ENCODE measurements around the gene UQCC5.

Gene UQCC5

DNA sequence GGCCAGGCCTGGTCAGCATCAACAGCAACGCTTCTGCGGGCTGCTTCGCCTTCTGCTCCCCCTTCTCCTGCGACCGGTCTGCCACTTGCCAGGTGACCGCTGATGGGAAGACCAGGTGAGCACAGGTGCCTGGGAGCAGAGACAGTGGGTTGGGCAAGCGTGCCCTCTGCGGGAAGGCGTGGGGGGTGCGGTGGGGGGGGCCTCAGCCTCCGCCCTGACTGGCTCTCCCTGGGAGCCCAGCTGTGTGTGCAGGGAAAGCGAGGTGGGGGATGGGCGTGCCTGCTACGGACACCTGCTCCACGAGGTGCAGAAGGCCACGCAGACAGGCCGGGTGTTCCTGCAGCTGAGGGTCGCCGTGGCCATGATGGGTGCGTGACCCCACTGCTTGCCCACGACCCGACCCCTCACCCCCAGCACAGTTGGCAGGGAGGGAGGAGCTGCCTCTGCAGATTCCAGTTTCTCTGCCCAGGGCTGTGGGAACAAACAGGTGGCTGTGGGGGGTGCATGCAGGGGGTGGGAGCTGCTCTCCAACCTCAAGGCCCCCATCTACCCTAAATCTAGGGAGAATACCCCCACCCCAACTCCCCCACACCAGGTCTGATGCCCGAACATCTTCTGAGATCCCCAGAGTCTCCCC lies 32.5 kb upstream of the UQCC5 start:
- DNase-seq (ENCODE audit: low read depth), result no peak

DNA sequence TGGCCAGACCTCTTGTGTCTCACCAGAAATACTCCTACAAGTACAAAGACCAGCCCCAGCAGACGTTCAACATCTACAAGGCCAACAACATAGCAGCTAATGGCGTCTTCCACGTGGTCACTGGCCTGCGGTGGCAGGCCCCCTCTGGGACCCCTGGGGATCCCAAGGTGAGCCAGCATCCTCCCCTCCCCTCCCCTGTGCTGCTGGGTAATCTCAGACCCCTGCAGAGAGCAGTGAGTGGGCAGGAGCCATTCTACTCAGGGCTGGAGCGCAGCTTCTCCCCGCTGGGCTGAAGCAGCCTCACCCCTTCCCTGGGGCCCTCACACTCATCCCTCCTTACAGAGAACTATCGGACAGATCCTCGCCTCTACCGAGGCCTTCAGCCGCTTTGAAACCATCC lies 31.4 kb upstream of the UQCC5 start:
- DNase-seq (ENCODE audit: low read depth), result no peak

DNA sequence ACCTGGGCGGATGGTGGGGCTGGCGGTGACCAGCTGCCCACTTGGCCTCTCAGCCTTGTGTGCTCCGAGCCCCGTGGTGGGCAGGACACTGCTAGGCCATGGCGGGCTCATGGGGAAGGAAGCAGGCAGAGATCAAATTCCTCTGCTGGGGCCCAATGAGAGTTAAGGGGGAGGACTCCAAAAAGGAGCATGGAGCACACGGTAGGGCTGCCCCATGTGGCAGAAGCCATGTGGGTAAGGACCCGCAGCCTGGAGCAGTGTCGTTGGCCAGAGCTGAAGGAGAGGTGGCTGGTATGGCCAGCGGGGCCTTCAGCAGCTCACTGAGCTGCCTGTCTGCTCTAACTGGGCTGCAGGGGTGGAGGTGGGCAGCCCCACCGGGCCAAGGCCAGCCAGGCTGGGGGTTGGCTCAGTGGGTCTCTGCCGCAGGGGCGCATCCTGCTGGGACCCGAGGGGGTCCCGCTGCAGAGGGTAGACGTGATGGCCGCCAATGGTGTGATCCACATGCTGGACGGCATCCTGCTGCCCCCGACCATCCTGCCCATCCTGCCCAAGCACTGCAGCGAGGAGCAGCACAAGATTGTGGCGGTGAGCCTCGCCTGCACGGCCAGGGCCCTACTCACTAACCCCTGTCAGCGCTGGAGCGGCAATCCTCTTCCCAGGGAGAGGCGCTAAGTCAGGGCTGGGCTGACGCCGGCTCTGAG lies 30.0 kb upstream of the UQCC5 start:
- DNase-seq (ENCODE audit: low read depth), result no peak

DNA sequence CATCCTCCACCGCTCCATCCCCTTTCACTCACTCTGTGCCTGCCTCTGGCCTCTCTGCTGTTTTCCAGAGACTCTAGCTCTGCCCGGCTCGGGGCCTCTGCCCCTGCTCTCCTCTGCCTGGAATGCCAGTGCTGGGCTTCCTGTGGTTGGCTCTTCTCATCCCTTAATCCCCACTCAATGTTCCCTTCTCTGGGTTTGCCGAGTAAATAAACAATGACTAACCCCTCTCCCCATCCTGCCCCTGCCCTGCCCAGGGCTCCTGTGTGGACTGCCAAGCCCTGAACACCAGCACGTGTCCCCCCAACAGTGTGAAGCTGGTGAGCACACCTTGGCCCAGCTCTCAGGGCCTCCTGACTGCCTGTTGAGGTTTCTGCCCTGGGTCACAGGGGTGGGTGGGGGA lies 29.0 kb upstream of the UQCC5 start:
- DNase-seq (ENCODE audit: low read depth), result no peak

DNA sequence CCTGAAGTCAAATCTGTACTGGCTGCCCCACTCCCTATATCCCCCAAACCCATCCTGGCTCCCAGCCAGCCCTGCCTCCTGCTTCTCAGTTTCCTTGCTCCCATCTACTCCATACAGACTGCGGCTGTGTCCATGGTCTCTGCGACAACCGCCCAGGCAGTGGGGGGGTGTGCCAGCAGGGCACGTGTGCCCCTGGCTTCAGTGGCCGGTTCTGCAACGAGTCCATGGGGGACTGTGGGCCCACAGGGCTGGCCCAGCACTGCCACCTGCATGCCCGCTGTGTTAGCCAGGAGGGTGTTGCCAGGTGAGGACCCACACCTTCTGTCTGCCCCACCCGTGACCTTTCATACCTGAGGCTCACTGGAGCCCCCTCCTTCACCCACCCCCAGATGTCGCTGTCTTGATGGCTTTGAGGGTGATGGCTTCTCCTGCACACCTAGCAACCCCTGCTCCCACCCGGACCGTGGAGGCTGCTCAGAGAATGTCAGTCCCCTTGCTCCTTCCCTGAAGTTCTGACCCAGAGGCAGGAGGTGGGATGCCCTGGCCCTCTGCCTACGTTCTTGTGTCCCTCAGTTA lies 26.6 kb upstream of the UQCC5 start:
- no peak for DNase-seq (ENCODE audit: low read depth)

DNA sequence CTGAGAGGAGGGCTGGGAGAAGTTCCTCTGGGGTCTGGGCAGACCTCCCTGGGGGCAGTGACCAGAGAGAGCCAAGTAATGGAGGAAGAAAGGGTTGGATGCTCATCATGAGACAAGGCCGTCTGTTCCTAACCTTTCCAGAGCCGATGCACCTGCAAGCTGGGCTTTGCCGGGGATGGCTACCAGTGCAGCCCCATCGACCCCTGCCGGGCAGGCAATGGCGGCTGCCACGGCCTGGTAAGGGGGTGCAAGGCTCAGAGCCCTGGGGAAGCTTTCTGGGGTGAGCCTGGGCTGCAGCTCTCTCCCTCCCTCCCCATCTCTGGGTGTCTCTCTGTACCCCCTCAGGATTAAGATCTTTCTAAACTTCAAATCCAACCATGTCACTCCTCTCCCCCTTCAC lies 24.9 kb upstream of the UQCC5 start:
- no peak for DNase-seq (ENCODE audit: low read depth)

DNA sequence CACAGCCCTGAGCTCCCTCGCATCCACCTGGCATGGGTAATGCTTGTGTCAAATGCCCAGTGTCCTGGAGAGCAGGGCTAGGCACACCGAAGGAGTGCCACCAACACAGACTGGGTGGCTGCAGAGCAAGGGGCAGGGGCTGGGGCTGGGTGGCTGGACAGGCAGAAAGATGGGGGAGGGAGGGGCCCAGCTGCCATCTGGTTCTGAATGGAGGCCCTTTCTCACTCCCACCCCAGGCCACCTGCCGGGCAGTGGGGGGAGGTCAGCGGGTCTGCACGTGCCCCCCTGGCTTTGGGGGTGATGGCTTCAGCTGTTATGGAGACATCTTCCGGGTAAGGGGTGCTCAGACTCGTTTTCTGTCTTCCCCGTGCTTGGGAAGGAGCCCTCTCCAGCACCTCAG lies 24.3 kb upstream of the UQCC5 start:
- no peak for DNase-seq (ENCODE audit: low read depth)

DNA sequence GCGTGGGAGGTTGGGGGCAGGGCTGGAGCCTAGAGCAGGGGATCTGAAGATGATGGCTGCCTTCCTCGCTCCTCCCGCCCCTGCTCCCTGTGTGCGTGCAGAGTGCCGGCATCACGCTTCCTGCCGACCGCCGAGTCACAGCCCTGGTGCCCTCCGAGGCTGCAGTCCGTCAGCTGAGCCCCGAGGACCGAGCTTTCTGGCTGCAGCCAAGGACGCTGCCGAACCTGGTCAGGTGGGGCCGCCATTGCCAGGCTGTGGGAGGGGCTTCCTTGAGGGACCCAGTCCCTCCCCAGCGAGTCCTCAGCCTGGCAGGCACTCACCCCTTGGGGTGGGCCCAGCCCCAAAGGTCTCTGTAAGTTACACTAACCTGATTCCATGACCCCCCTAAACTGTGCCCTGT lies 23.7 kb upstream of the UQCC5 start:
- DNase-seq (ENCODE audit: low read depth), result no peak

DNA sequence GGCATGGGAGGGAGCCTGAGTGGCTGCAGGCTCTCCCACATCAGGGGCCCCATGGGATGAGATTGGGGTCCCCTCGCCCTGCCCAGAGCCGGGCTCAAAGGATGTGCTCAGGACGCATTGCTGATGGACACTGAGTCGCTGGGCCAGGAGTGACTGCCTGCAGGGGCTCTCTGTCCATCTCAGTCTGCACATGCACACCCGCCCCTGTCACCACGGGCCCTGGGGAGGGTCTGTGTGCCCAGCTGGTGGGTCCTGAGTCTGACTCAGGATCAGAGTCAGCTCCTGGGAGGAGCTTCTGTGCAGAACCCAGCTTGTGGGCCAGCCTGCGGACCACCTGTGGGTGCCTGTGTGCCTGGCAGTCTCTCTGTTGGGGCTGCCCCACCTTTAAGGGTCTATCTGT lies 23.1 kb upstream of the UQCC5 start:
- no peak for DNase-seq (ENCODE audit: low read depth)

DNA sequence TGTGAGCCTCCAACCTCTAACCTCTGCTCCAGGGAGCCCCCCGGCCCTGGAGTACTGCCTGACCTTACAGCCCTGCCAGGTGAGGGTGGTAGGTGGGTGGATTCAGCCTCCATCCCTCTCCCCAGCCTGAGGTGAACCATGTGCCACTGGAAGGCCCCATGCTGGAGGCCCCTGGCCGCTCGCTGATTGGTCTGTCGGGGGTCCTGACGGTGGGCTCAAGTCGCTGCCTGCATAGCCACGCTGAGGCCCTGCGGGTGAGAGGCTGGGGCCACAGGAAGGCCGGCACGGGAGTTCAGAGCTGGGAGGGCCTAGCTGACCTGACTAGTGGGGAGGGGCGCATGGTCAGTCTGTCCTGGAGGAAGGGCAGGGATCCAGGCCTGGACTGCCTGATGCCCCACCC lies 21.8 kb upstream of the UQCC5 start:
- no peak for DNase-seq (ENCODE audit: low read depth)

DNA sequence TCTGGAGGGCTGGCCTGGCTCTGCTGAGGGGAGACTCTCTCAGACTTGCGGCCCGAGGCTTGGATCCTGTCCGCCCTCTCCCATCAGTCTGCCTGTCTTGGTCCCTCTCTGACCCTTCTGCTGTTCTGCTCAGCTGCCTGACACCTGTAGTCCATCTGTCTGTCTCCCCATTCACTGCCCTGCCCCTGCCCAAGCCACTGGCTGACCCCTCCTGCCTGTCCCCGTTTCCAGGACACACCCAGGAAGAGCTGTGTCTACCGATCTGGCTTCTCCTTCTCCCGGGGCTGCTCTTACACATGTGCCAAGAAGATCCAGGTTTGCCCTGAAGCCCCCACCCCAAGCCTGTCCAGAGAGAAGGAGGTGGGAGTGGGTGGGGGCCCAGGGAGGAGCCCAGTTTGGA lies 21.2 kb upstream of the UQCC5 start:
- no peak for DNase-seq (ENCODE audit: low read depth)

DNA sequence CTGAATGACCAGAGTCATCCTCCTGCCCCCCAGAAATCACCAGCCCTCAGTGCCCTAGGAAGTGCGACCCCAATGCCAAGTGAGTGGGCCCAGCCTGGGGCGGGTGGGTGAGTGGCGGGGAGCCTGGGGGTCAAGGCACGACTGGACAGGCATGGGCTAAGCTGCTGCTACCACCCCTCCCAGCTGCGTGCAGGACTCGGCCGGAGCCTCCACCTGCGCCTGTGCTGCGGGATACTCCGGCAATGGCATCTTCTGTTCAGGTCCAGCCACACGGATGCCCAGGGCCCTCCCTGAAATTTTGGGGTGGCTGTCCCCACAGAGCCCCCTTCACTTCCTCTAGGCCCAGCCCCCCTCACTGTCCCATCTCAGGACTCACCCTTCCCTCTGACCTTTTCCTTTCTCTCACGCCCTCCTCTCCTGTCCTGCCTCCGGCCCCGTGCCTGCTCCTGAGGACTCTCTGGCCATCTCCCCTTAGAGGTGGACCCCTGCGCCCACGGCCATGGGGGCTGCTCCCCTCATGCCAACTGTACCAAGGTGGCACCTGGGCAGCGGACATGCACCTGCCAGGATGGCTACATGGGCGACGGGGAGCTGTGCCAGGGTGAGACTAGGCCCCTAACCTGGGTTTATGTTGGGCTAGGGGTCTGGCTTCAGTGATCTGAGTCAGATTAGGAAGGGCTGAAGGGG lies 19.8 kb upstream of the UQCC5 start:
- DNase-seq (ENCODE audit: low read depth), result no peak

DNA sequence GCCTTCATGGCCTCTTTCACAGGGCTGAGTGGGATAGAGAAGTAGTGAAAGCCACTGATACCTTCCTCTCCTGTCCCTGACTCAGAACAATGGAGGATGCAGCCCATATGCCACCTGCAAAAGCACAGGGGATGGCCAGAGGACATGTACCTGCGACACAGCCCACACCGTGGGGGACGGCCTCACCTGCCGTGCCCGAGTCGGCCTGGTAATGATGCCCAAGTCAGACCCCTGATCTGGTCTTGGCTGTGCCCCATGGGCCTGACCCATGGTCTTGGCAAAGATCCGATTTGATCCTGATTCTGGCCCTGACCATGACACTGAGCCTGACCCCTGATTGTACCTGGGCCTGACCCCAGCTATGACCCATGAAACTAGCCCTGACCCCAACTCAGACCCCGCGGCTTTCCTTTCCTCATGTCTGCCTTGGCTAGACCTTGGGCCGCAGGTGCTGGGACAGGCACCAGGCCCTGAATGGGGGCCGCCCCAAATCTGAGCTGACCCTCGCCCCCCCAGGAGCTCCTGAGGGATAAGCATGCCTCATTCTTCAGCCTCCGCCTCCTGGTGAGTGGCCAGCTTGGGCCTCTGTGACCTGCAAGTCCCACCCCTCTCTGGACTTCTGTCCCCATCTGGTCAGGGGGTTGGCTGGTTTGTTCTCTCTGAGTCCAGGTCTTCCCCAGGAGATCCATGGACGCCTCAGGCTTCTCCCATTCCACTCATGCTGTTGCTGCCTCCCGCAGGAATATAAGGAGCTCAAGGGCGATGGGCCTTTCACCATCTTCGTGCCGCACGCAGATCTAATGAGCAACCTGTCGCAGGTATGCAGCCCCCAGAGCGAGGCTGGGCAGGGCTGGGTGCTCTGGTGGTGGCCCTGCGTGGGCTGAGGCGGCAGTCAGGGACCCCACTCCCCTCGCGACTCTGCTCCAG lies 18.3 kb upstream of the UQCC5 start:
- no peak for DNase-seq (ENCODE audit: low read depth)

DNA sequence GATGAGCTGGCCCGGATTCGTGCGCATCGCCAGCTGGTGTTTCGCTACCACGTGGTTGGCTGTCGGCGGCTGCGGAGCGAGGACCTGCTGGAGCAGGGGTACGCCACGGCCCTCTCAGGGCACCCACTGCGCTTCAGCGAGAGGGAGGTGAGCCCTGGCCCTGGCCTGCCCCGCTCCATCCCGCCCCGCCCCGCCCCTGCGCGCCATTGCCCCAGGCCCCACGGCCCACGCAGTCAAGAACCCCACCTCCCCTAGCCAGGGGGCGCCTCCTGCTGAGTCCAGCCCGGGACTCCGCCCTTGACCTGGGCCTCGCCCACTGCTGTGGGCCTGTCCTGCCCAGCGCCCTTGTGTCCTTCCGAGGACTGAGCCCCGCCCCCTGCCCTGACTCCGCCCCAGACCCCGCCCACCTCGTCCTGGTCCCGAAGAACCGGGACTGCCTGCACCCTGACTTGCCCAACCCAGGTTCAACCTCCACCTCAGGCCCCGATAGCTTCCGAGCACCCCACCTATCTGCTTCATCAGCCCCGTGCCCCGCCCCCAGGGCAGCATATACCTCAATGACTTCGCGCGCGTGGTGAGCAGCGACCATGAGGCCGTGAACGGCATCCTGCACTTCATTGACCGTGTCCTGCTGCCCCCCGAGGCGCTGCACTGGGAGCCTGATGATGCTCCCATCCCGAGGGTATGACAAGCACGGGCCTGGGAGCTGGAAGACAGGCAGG lies 17.5 kb upstream of the UQCC5 start:
- no peak for DNase-seq (ENCODE audit: low read depth)

DNA sequence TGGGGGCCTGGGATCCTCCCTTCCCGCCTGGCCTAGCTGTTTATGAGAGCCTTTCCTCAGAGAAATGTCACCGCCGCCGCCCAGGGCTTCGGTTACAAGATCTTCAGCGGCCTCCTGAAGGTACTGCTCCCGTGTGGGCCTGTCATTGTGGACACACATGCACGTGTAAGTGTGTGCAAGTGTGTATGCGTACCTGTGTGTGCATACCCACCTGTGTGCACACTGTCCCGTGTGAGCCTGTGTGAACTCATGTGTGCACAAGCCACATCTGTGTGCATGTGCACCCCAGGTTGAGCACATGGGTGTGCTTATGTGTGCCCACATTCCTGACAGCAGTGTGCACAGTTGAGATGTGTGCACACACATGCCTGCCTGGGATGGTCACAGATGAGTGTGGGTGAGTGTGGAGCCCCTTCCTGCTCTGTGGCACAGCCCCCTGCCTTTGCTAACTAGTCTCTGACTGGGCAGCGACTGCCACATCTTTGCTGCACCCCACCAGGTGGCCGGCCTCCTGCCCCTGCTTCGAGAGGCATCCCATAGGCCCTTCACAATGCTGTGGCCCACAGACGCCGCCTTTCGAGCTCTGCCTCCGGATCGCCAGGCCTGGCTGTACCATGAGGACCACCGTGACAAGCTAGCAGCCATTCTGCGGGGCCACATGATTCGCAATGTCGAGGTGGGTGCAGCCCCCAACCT lies 16.8 kb upstream of the UQCC5 start:
- no peak for DNase-seq (ENCODE audit: low read depth)

DNA sequence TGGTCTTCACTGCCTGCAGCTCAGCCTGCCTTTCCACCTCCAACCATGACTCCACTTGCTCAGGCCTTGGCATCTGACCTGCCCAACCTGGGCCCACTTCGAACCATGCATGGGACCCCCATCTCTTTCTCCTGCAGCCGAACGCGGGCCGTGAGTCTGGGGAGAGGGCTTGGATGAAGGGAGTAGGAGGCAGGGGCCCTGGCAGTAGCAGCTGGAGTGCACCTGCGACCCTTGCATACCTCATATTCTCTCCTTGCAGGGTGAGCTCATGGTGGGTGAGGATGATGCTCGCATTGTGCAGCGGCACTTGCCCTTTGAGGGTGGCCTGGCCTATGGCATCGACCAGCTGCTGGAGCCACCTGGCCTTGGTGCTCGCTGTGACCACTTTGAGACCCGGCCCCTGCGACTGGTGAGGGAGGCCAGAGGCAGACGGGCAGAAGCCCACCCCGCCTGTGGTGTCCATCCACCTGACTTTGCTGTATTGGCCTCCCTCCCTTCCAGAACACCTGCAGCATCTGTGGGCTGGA lies 16.2 kb upstream of the UQCC5 start:
- no peak for DNase-seq (ENCODE audit: low read depth)

DNA sequence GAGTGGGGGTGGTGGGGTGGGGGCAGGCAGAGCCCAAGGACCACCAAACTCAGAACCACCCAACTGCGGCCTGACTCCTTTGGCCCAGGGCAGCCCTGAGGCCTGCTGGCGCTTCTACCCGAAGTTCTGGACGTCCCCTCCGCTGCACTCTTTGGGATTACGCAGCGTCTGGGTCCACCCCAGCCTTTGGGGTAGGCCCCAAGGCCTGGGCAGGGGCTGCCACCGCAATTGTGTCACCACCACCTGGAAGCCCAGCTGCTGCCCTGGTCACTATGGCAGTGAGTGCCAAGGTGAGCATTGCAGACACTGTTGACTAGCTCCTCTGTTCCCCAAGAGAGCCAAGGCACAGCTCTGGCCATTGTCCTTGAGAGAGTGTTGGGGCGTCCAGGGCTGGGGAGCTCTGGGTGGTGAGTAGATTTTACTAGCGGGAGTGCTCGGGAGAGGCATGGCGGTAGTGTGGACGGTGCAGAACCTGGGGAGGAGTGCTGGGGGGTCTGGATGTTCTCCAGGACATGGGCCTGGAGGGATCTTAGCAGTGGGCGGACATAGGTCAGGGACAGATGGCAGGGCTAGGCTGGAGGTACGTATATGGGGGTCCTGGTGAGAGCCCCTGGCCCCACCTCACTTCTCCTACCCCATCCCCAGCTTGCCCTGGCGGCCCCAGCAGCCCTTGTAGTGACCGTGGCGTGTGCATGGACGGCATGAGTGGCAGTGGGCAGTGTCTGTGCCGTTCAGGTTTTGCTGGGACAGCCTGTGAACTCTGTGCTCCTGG lies 15.5 kb upstream of the UQCC5 start:
- no peak for DNase-seq (ENCODE audit: low read depth)

DNA sequence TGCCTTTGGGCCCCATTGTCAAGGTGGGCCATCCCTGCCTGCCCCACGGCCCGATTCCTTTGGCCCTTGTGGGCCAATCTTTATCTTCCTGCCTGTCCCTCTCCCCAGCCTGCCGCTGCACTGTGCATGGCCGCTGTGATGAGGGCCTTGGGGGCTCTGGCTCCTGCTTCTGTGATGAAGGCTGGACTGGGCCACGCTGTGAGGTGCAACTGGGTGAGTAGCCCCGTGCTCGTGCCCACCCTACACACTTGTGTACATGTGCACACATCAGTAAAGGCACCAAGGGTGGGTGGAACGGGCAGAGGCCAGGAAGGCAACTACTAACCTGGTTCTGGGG lies 14.9 kb upstream of the UQCC5 start:
- no peak for DNase-seq (ENCODE audit: low read depth)

DNA sequence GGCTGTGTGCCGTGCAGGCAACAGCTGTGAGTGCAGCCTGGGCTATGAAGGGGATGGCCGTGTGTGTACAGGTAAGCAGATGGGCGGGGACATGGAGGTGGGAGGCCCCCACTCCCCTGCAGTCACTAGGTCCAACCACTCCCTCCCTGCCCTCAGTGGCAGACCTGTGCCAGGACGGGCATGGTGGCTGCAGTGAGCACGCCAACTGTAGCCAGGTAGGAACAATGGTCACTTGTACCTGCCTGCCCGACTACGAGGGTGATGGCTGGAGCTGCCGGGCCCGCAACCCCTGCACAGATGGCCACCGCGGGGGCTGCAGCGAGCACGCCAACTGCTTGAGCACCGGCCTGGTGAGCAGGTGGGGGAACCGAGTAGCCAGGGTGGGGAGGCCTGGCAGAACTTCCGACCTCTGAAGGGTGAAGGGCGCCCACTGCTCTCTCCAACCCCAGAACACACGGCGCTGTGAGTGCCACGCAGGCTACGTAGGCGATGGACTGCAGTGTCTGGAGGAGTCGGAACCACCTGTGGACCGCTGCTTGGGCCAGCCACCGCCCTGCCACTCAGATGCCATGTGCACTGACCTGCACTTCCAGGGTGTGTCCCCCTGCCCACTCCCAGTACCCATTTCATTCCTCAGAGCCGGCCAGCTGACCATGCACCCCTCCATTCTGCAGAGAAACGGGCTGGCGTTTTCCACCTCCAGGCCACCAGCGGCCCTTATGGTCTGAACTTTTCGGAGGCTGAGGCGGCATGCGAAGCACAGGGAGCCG lies 14.3 kb upstream of the UQCC5 start:
- no peak for DNase-seq (ENCODE audit: low read depth)
